GM12878 (cell line): ENCODE results near the gene SHC3. TPM values are rescaled to one million over a fixed set of nuclear protein-coding genes. Genes with fewer than 3 reads are reported as not detected.

Experiments
- ATAC-seq: fragments of 200-7000 bp; cut with Tn5 transposase; 3 replicates; pipeline ENCODE4 v1.9.1; 2020; ENCODE audit warnings: mild to moderate bottlenecking, moderate library complexity
- BruUV-seq: library from RNA; stranded (reverse); fragments of 400-500 nt; replicated peaks from 2 replicates; lab custom pipeline; 2021; lab: Mats Ljungman, UMichigan
- CTCF ChIA-PET: fragments of 300-600 bp; sonication (Branson Sonifier 250); formaldehyde crosslinking; extraction: SDS; loops from one replicate; lab custom pipeline; 2021; ENCODE audit warnings: inconsistent platforms; lab: Yijun Ruan, JAX
- POLR2A ChIA-PET: fragments of 350-600 bp; formaldehyde crosslinking; extraction: SDS; loops from one replicate; lab custom pipeline; 2021; ENCODE audit warnings: inconsistent platforms; lab: Charles Lee
- RAD21 ChIA-PET: fragments of 300-600 bp; sonication (Branson Sonifier 250); formaldehyde crosslinking; loops from one replicate; lab custom pipeline; 2023; ENCODE audit warnings: antibody characterized with exemption; ENCODE audit not compliant: unreplicated experiment; lab: Charles Lee
- SMC1A ChIA-PET: fragments of 300-600 bp; sonication (Branson Sonifier 250); formaldehyde crosslinking; loops from one replicate; lab custom pipeline; 2023; ENCODE audit not compliant: unreplicated experiment, uncharacterized antibody; lab: Charles Lee
- DNase-seq: peaks from one replicate; pipeline ENCODE4 v3.0.0-alpha.2; 2011; ENCODE audit warnings: low read depth, low spot score
- FAIRE-seq: peaks from 3 replicates; lab custom pipeline; 2011; peaks lifted over from hg19 to GRCh38; lab: Jason Lieb, UNC
- H2AFZ ChIP-seq: 2 replicates; pipeline ENCODE4 v1.6.0; 2011; ENCODE audit warnings: low read depth, low read length, control low read depth; ENCODE audit not compliant: control insufficient read depth
- H3K27ac ChIP-seq: 2 replicates; pipeline ENCODE4 v1.5.1; 2011; ENCODE audit warnings: control low read depth; ENCODE audit not compliant: control insufficient read depth, insufficient read depth
- H3K27me3 ChIP-seq, 2 experiments: replicated peaks in 1 of 2; 2 replicates each; pipeline versions ENCODE4 v1.6.0 to v1.6.1; 2011; ENCODE audit warnings: low read length in 1 of 2; ENCODE audit not compliant: control insufficient read depth in 2 of 2, insufficient read depth in 2 of 2
- H3K36me3 ChIP-seq, 2 experiments: 2 replicates each; pipeline ENCODE4 v1.5.1; 2011; ENCODE audit warnings: low read length in 1 of 2; ENCODE audit not compliant: control insufficient read depth in 2 of 2, insufficient read depth in 2 of 2
- H3K4me1 ChIP-seq: 2 replicates; pipeline ENCODE4 v1.6.1; 2011; ENCODE audit warnings: mild to moderate bottlenecking, low read length, moderate library complexity, mixed read lengths; ENCODE audit not compliant: control insufficient read depth, insufficient read depth
- H3K4me2 ChIP-seq: 2 replicates; pipeline ENCODE4 v1.6.0; 2011; ENCODE audit warnings: control low read depth; ENCODE audit not compliant: control insufficient read depth, insufficient read depth
- H3K4me3 ChIP-seq: fragments of 200-600 bp; sonication (generic); 2 replicates; pipeline ENCODE4 v1.5.1; 2016
- H3K79me2 ChIP-seq: 2 replicates; pipeline ENCODE4 v1.6.0; 2011; ENCODE audit warnings: low read length; ENCODE audit not compliant: control insufficient read depth, insufficient read depth
- H3K9ac ChIP-seq: 2 replicates; pipeline ENCODE4 v1.8.0; 2011; ENCODE audit warnings: low read length, control low read depth, mixed read lengths; ENCODE audit not compliant: control insufficient read depth, insufficient read depth
- H3K9me3 ChIP-seq: replicated peaks from 3 replicates; pipeline ENCODE4 v1.5.1; 2011; ENCODE audit warnings: mild to moderate bottlenecking, low read length; ENCODE audit not compliant: control insufficient read depth, insufficient read depth
- H4K20me1 ChIP-seq: 2 replicates; pipeline ENCODE4 v1.6.0; 2011; ENCODE audit not compliant: control insufficient read depth, insufficient read depth
- BCL11A ChIP-seq: IDR thresholded peaks from 2 replicates; pipeline ENCODE4 v1.6.1; 2011; ENCODE audit warnings: low read depth, low read length
- CBX5 ChIP-seq: sonication (generic); IDR thresholded peaks from 2 replicates; pipeline ENCODE4 v1.6.1; 2016; ENCODE audit warnings: low read depth, moderate library complexity, mild to moderate bottlenecking, inconsistent platforms
- CHD1 ChIP-seq: IDR thresholded peaks from 2 replicates; pipeline ENCODE4 v1.6.1; 2012; ENCODE audit warnings: low read depth, low read length, improper control_type of control experiment
- CREB1 ChIP-seq: IDR thresholded peaks from 2 replicates; pipeline ENCODE4 v1.6.1; 2012; ENCODE audit warnings: low read depth, mild to moderate bottlenecking, inconsistent platforms
- CTCF ChIP-seq, 3 experiments: IDR thresholded peaks in 2 of 3; conservative IDR thresholded peaks in 1 of 3; 2 replicates each; pipeline ENCODE4 v1.5.1; 2011; ENCODE audit warnings: low read depth in 3 of 3, low read length in 3 of 3, mild to moderate bottlenecking in 3 of 3, control low read depth in 2 of 3, moderate library complexity in 2 of 3, inconsistent platforms in 1 of 3, mixed read lengths in 1 of 3; ENCODE audit not compliant: control insufficient read depth in 2 of 3, insufficient read depth in 1 of 3; ENCODE audit errors: extremely low read depth in 1 of 3
- EGR1 ChIP-seq, 2 experiments: IDR thresholded peaks; 1 replicate in 1 of 2; 2 replicates in 1 of 2; pipeline ENCODE4 v1.6.1; 2011 to 2012; ENCODE audit warnings: low read depth in 2 of 2, low read length in 2 of 2, borderline replicate concordance in 1 of 2, mild to moderate bottlenecking in 1 of 2, moderate library complexity in 1 of 2
- ESRRA ChIP-seq: IDR thresholded peaks from 2 replicates; pipeline ENCODE4 v1.6.1; 2012; ENCODE audit warnings: mild to moderate bottlenecking, low read length, improper control_type of control experiment
- EZH2 ChIP-seq: IDR thresholded peaks from 2 replicates; pipeline ENCODE4 v1.6.1; 2012; ENCODE audit warnings: low read depth, mild to moderate bottlenecking, control low read depth, inconsistent platforms, low read length, borderline replicate concordance; ENCODE audit not compliant: control insufficient read depth
- HSF1 ChIP-seq: fragments of 150-350 bp; IDR thresholded peaks from 2 replicates; pipeline ENCODE4 v1.6.1; 2014; ENCODE audit warnings: mild to moderate bottlenecking, low read depth, low read length
- JUND ChIP-seq: IDR thresholded peaks from 2 replicates; pipeline ENCODE4 v1.6.1; 2012; ENCODE audit warnings: low read depth, mild to moderate bottlenecking, low read length, improper control_type of control experiment, moderate library complexity
- LARP7 ChIP-seq: fragments of 450-650 bp; IDR thresholded peaks from 2 replicates; pipeline ENCODE4 v1.6.1; 2017; ENCODE audit warnings: mild to moderate bottlenecking
- MEF2A ChIP-seq: IDR thresholded peaks from 2 replicates; pipeline ENCODE4 v1.6.1; 2011; ENCODE audit warnings: low read depth, mild to moderate bottlenecking, low read length, moderate library complexity; ENCODE audit not compliant: insufficient read depth
- NRF1 ChIP-seq: conservative IDR thresholded peaks from 2 replicates; pipeline ENCODE4 v1.6.1; 2011; ENCODE audit warnings: mild to moderate bottlenecking, low read depth, low read length, improper control_type of control experiment
- PRDM15 ChIP-seq: fragments of 450-650 bp; formaldehyde crosslinking; IDR thresholded peaks from 2 replicates; pipeline ENCODE4 v1.4.0; 2020; ENCODE audit warnings: mild to moderate bottlenecking, moderate library complexity
- SIX5 ChIP-seq: IDR thresholded peaks from 2 replicates; pipeline ENCODE4 v1.6.1; 2011; ENCODE audit warnings: mild to moderate bottlenecking, low read depth, low read length, moderate library complexity; ENCODE audit not compliant: severe bottlenecking
- SMARCA5 ChIP-seq: fragments of 450-650 bp; IDR thresholded peaks from 2 replicates; pipeline ENCODE4 v1.6.1; 2017; ENCODE audit warnings: mild to moderate bottlenecking
- ZNF217 ChIP-seq: fragments of 450-650 bp; IDR thresholded peaks from 2 replicates; pipeline ENCODE4 v1.6.1; 2017; ENCODE audit warnings: antibody characterized with exemption, mild to moderate bottlenecking
- WGBS: methylation state at CpG from one replicate; pipeline ENCODE4 v1.1.6; 2016; ENCODE audit warnings: low lambda C conversion rate; ENCODE audit not compliant: insufficient replicate concordance, insufficient coverage; ENCODE audit errors: missing lambda C conversion rate; 5-methylcytosine and 5-hydroxymethylcytosine counted together
- in situ Hi-C: fragments of 300-500 bp; cut with MboI; formaldehyde crosslinking; loops from 9 replicates; pipeline ENCODE4 v1.14.3; 2018; ENCODE audit warnings: mixed read lengths
- intact Hi-C: fragments of 100-400 bp; cut with micrococcal nuclease; formaldehyde crosslinking; loops from one replicate; pipeline ENCODE4 v1.14.2; 2022; ENCODE audit not compliant: unreplicated experiment
- polyA plus RNA-seq, 11 experiments: library from polyadenylated mRNA; depleted of rRNA in 4 of 11; unstranded in 6 of 11; stranded (reverse) in 5 of 11; fragments of >200 nt; fragmentation: Nextera tagmentation in 4 of 11; fragmentation: Illumina TruSeq in 1 of 11; extraction: Ambion mirVana in 4 of 11; extraction: Trizol in 1 of 11; gene quantifications; 1 replicate in 1 of 11; 2 replicates in 10 of 11; pipeline versions ENCODE4 v1.2.1 to v1.2.3, GENCODE V29; 2011 to 2016; ENCODE audit warnings: inconsistent platforms in 2 of 11, missing spikeins in 2 of 11, low read depth in 1 of 11
- total RNA-seq, 4 experiments: library from RNA; depleted of rRNA in 3 of 4; stranded (reverse); fragments of >200 nt in 3 of 4; fragmentation: Illumina TruSeq in 1 of 4; extraction: Trizol in 1 of 4; gene quantifications; 2 replicates each; pipeline versions ENCODE4 v1.2.1 to v1.2.3, GENCODE V29; 2013 to 2021

SHC3 gene
- total and polyA plus RNA-seq, 10 of the 15 experiments (the other 5 are each of a cell fraction or from before 2014, with no cell fraction given): 0.01 to 0.06 TPM; not detected in 8

GRCh38 chr9:88980740-88981203 is 197.8 kb downstream of the SHC3 start:
- Histone ChIP-seq H3K27me3 (no peaks in the 10 kb centered on the region; a peak in 2 of 4 replicates), H3K36me3 (no peaks in the 10 kb centered on the region), H3K27ac (no peak overlapping the region), H3K4me1 (no peaks in the 10 kb centered on the region), H4K20me1 (no peaks in the 10 kb centered on the region), H3K79me2 (no peaks in the 10 kb centered on the region), H3K9me3 (no peaks in the 10 kb centered on the region), H3K4me2 (no peak overlapping the region), H3K9ac (no peak overlapping the region), H3K4me3 (no peak overlapping the region), H2AFZ (no peak overlapping the region)
- ChIA-PET SMC1A (no interaction called here), CTCF (no interaction called here), RAD21 (no interaction called here), POLR2A (no interaction called here)
- FAIRE-seq: no peak
- DNase-seq: no peak
- in situ Hi-C loops (no loop called here), intact Hi-C loops (no loop called here)
- TF ChIP-seq BCL11A (no peak), EZH2 (no peak), CREB1 (no peak), LARP7 (no peak), NRF1 (no peak), ZNF217 (no peak), EGR1 (IDR thresholded peaks at IDR 0.05; ENCODE audit: borderline replicate concordance in 1 of 2, low read depth in 2 of 2, low read length in 2 of 2) (no peak), CTCF (IDR thresholded peaks at IDR 0.05 in 2 of 3, conservative IDR thresholded peaks at IDR 0.05 in 1 of 3; ENCODE audit: control insufficient read depth in 2 of 3, extremely low read depth in 1 of 3, insufficient read depth in 1 of 3, low read depth in 3 of 3, low read length in 3 of 3) (no peak), CHD1 (no peak), HSF1 (no peak), MEF2A (no peak), PRDM15 (CRISPR knock-in tag) (no peak), JUND (no peak), SMARCA5 (no peak), CBX5 (no peak), SIX5 (no peak), ESRRA (no peak)
- no TSS peak for BruUV-seq
- no peak for ATAC-seq
- 4% methylated on average over 1 of the region's 1 CpG for WGBS
